Measurements from ENCODE around the gene LRRC23. TPM values are rescaled to one million over a fixed set of nuclear protein-coding genes. Genes with fewer than 3 reads are reported as not detected.

The LRRC23 gene
- polyA plus RNA-seq, 1 donor from 2014 or later, result 20.5 TPM

DNA sequence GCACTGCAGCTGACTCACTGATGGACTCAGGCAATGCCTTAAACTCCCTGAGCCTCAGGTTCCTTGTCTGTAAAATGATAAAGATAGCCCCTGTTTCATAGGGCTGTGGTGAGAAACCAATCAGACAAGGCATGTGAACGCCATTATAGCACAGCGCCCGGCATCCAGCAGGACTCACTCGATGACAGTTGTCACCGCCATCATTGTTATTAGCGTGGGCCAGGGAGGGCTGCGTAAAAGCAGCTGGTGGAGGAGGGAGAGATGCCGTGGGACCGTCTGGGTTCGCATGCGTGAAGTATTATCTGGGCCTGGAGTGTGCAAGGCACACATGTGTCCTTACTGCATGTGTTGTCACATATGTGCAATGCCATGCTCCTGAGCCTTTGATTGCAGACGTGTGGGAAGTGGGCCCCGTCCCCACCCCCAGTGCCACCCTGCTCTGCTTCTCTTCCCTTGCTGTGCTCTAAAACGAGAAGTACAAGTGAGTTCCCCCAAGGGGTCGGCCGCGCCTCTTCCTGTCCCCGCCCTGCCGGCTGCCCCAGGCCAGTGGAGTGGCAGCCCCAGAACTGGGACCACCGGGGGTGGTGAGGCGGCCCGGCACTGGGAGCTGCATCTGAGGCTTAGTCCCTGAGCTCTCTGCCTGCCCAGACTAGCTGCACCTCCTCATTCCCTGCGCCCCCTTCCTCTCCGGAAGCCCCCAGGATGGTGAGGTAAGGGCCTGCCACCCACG, 46.4 kb downstream of the LRRC23 start, which contains the start of gene PTPN6:
PTPN6 (plus strand) TSS at position 546 of the 730 bp plus-strand sequence; CDS start at position 703, 157 bp downstream.
- H3K27ac ChIP-seq (ENCODE audit: low read length), result no peak within 1 kb of the TSS
- no peaks in the 10 kb centered on the region for H3K36me3 ChIP-seq (ENCODE audit: insufficient read depth, low read length)
- H3K9me3 ChIP-seq (ENCODE audit: low read length), result no peaks in the 10 kb centered on the region
- H3K9me2 ChIP-seq (ENCODE audit: insufficient read depth, low read length), result no peaks in the 10 kb centered on the region
- H3K4me3 ChIP-seq (ENCODE audit: low read length), result no peak within 1 kb of the TSS
- TF ChIP-seq POLR2AphosphoS5 (IDR thresholded peaks at IDR 0.05) (no peak), MXI1 (conservative IDR thresholded peaks at IDR 0.05; ENCODE audit: poor library complexity, severe bottlenecking) (no peak), SMC3 (conservative IDR thresholded peaks at IDR 0.05; ENCODE audit: poor library complexity) (no peak), TAF1 (IDR thresholded peaks at IDR 0.05; ENCODE audit: low read depth) (no peak), EZH2 (IDR thresholded peaks at IDR 0.05; ENCODE audit: borderline replicate concordance, insufficient read depth, low read length, poor library complexity, severe bottlenecking) (no peak), RAD21 (conservative IDR thresholded peaks at IDR 0.05) (no peak), EP300 (conservative IDR thresholded peaks at IDR 0.05; ENCODE audit: poor library complexity, severe bottlenecking) (no peak)
- TF ChIP-seq, protein P1, sequence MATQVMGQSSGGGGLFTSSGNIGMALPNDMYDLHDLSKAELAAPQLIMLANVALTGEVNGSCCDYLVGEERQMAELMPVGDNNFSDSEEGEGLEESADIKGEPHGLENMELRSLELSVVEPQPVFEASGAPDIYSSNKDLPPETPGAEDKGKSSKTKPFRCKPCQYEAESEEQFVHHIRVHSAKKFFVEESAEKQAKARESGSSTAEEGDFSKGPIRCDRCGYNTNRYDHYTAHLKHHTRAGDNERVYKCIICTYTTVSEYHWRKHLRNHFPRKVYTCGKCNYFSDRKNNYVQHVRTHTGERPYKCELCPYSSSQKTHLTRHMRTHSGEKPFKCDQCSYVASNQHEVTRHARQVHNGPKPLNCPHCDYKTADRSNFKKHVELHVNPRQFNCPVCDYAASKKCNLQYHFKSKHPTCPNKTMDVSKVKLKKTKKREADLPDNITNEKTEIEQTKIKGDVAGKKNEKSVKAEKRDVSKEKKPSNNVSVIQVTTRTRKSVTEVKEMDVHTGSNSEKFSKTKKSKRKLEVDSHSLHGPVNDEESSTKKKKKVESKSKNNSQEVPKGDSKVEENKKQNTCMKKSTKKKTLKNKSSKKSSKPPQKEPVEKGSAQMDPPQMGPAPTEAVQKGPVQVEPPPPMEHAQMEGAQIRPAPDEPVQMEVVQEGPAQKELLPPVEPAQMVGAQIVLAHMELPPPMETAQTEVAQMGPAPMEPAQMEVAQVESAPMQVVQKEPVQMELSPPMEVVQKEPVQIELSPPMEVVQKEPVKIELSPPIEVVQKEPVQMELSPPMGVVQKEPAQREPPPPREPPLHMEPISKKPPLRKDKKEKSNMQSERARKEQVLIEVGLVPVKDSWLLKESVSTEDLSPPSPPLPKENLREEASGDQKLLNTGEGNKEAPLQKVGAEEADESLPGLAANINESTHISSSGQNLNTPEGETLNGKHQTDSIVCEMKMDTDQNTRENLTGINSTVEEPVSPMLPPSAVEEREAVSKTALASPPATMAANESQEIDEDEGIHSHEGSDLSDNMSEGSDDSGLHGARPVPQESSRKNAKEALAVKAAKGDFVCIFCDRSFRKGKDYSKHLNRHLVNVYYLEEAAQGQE (IDR thresholded peaks at IDR 0.05; ENCODE audit: borderline replicate concordance), result no peak
- TF ChIP-seq, protein P2, sequence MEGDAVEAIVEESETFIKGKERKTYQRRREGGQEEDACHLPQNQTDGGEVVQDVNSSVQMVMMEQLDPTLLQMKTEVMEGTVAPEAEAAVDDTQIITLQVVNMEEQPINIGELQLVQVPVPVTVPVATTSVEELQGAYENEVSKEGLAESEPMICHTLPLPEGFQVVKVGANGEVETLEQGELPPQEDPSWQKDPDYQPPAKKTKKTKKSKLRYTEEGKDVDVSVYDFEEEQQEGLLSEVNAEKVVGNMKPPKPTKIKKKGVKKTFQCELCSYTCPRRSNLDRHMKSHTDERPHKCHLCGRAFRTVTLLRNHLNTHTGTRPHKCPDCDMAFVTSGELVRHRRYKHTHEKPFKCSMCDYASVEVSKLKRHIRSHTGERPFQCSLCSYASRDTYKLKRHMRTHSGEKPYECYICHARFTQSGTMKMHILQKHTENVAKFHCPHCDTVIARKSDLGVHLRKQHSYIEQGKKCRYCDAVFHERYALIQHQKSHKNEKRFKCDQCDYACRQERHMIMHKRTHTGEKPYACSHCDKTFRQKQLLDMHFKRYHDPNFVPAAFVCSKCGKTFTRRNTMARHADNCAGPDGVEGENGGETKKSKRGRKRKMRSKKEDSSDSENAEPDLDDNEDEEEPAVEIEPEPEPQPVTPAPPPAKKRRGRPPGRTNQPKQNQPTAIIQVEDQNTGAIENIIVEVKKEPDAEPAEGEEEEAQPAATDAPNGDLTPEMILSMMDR (IDR thresholded peaks at IDR 0.05; ENCODE audit: poor library complexity, severe bottlenecking), result no peak
- no peaks in the 10 kb centered on the region for H3K27me3 ChIP-seq (ENCODE audit: insufficient read depth, low read depth, low read length)
- no peak within 1 kb of the TSS for H3K9ac ChIP-seq (ENCODE audit: low read length)
- no peak within 1 kb of the TSS for H3K4me2 ChIP-seq (ENCODE audit: low read length)
- no peak within 1 kb of the TSS for H2AFZ ChIP-seq (ENCODE audit: low read depth, low read length)
- no peaks in the 10 kb centered on the region for H4K20me1 ChIP-seq (ENCODE audit: insufficient read depth)
- no peaks in the 10 kb centered on the region for H3K79me2 ChIP-seq (replicated peaks; ENCODE audit: insufficient read depth, low read length)
- H3F3A ChIP-seq (ENCODE audit: insufficient read depth, low read length, poor library complexity, severe bottlenecking), result no peaks in the 10 kb centered on the region

DNA sequence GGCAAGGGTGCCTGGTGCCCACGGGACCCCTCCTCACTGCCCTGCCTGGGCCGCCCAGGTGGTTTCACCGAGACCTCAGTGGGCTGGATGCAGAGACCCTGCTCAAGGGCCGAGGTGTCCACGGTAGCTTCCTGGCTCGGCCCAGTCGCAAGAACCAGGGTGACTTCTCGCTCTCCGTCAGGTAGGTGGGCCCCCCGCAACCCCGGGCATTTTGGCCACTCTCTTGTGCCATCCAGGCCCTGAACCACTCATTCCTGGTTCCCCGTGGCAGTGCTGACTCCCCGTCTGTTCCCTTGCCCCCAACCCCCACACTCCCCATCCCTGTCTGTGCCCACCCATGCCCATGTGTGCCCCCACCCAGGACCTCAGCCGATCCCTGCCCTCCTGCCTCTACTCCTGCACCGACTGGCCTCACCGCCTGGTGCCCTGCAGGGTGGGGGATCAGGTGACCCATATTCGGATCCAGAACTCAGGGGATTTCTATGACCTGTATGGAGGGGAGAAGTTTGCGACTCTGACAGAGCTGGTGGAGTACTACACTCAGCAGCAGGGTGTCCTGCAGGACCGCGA, 47.0 kb downstream of the LRRC23 start:
- Histone ChIP-seq H3K27me3 (ENCODE audit: insufficient read depth, low read depth, low read length) (no peaks in the 10 kb centered on the region), H3F3A (ENCODE audit: insufficient read depth, low read length, poor library complexity, severe bottlenecking) (no peaks in the 10 kb centered on the region), H3K4me2 (ENCODE audit: low read length) (no peak overlapping the region), H4K20me1 (ENCODE audit: insufficient read depth) (no peaks in the 10 kb centered on the region), H2AFZ (ENCODE audit: low read depth, low read length) (no peak overlapping the region), H3K36me3 (ENCODE audit: insufficient read depth, low read length) (no peaks in the 10 kb centered on the region), H3K4me3 (ENCODE audit: low read length) (no peak overlapping the region), H3K9ac (ENCODE audit: low read length) (no peak overlapping the region), H3K9me3 (ENCODE audit: low read length) (no peaks in the 10 kb centered on the region), H3K79me2 (replicated peaks; ENCODE audit: insufficient read depth, low read length) (no peaks in the 10 kb centered on the region), H3K27ac (ENCODE audit: low read length) (no peak overlapping the region), H3K9me2 (ENCODE audit: insufficient read depth, low read length) (no peaks in the 10 kb centered on the region)
- TF ChIP-seq SMC3 (conservative IDR thresholded peaks at IDR 0.05; ENCODE audit: poor library complexity) (no peak), TAF1 (IDR thresholded peaks at IDR 0.05; ENCODE audit: low read depth) (no peak), EP300 (conservative IDR thresholded peaks at IDR 0.05; ENCODE audit: poor library complexity, severe bottlenecking) (no peak), MXI1 (conservative IDR thresholded peaks at IDR 0.05; ENCODE audit: poor library complexity, severe bottlenecking) (no peak), EZH2 (IDR thresholded peaks at IDR 0.05; ENCODE audit: borderline replicate concordance, insufficient read depth, low read length, poor library complexity, severe bottlenecking) (no peak), POLR2AphosphoS5 (IDR thresholded peaks at IDR 0.05) (no peak), RAD21 (conservative IDR thresholded peaks at IDR 0.05) (no peak)
- TF ChIP-seq, protein P1 (IDR thresholded peaks at IDR 0.05; ENCODE audit: borderline replicate concordance), result no peak
- TF ChIP-seq, protein P2 (IDR thresholded peaks at IDR 0.05; ENCODE audit: poor library complexity, severe bottlenecking), result no peak

All from neural cell (in vitro differentiated cells).